IPS-18c (cell line): Measurements from ENCODE around the gene TAS1R3.

Source experiments
- H3K4me3 ChIP-seq: 2 replicates; pipeline ENCODE4 v1.7.0; 2013; ENCODE audit warnings: low read depth, mild to moderate bottlenecking, low read length, moderate library complexity; ENCODE audit not compliant: insufficient read depth
- H3K9me3 ChIP-seq: one replicate; pipeline ENCODE4 v1.6.1; 2013; ENCODE audit warnings: mild to moderate bottlenecking, low read length, moderate library complexity; ENCODE audit not compliant: control insufficient read depth, insufficient read depth

TAS1R3 gene

DNA sequence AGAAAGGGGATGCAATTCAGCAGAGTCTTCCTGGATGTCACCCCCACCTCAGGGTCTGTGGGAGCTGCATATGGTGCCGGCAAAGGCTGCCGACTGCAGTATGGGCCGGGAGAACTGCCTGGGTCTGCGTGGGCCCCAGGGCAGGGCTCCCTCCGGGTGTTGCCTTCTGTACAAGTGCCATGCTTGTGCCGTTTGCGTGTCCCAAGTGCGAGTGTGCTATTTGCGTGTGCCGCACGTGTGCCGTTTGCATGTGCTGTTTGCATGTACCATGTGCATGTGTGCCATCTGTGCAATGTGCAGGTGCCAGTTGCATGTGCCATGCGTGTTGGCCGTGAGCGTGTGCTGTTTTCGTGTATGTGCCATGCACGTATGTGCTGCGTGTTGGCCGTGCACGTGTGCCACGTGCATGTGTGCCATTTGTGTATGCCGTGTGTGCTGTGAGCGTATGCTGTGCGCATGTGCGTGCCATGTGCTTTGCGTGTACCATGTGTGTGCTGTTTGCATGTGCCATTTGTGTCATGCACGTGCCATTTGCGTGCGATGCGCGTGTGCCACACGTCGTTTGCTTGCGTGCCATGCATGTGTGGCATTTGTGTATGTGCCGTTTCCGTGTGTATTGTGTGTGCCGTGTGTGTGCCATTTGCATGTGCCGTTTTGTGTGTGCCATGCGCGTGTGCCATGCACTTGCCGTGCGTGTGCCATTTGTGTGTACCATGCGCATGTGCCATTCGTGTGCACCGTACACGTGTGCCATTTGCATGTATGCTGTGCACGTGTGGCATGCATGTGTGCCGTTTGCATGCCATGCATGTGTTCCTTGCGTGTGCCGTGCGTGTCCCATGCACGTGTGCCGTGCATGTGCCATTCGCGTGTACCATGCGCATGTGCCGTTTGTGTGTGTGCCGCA, 1.5 kb upstream of the TAS1R3 start:
- Histone ChIP-seq H3K4me3 (no peak overlapping the region), H3K9me3 (no peaks in the 10 kb centered on the region)

DNA sequence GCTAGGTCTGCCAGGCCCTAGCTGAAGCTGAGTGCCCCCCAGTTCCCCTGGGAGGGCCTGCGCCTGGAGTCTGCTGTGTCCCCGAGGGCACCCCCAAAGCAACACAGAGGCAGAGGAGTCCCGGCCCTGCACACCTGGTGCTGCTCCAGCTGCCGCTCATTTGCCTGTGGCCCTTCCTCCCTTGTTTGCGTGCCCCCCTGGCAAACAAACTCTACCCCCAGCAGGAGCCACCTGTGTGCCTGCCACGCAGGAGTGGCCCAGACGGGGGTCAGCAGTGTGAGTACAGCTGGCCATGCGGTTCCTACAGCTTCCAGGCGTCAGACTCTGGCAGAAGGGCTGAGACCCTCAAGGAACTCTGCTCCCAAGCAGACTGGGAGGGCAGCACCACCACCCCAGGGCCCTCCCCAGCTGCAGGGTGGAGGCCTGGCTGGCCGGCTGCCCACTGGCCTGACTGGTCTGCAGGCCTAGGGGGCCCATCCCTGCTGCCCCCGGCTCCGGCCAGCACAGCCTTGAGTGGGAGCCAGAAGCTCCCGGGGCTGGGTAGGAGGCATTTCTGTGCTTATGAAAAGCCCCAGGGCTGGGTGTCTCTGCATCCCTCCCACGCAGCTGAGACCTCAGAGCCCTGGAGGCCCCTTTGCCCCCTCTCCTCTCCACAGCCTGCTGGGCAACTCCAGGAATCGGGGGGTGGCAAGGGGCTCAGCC, 563 bp upstream of the TAS1R3 start:
- no peaks in the 10 kb centered on the region for H3K9me3 ChIP-seq

DNA sequence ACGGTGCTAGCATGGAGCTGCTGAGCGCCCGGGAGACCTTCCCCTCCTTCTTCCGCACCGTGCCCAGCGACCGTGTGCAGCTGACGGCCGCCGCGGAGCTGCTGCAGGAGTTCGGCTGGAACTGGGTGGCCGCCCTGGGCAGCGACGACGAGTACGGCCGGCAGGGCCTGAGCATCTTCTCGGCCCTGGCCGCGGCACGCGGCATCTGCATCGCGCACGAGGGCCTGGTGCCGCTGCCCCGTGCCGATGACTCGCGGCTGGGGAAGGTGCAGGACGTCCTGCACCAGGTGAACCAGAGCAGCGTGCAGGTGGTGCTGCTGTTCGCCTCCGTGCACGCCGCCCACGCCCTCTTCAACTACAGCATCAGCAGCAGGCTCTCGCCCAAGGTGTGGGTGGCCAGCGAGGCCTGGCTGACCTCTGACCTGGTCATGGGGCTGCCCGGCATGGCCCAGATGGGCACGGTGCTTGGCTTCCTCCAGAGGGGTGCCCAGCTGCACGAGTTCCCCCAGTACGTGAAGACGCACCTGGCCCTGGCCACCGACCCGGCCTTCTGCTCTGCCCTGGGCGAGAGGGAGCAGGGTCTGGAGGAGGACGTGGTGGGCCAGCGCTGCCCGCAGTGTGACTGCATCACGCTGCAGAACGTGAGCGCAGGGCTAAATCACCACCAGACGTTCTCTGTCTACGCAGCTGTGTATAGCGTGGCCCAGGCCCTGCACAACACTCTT, 1.1 kb downstream of the TAS1R3 start:
- Histone ChIP-seq H3K4me3 (no peak overlapping the region), H3K9me3 (no peaks in the 10 kb centered on the region)

More for the DNA sequence above, 563 bp upstream of the TAS1R3 start:
- no peak overlapping the region for H3K4me3 ChIP-seq

DNA sequence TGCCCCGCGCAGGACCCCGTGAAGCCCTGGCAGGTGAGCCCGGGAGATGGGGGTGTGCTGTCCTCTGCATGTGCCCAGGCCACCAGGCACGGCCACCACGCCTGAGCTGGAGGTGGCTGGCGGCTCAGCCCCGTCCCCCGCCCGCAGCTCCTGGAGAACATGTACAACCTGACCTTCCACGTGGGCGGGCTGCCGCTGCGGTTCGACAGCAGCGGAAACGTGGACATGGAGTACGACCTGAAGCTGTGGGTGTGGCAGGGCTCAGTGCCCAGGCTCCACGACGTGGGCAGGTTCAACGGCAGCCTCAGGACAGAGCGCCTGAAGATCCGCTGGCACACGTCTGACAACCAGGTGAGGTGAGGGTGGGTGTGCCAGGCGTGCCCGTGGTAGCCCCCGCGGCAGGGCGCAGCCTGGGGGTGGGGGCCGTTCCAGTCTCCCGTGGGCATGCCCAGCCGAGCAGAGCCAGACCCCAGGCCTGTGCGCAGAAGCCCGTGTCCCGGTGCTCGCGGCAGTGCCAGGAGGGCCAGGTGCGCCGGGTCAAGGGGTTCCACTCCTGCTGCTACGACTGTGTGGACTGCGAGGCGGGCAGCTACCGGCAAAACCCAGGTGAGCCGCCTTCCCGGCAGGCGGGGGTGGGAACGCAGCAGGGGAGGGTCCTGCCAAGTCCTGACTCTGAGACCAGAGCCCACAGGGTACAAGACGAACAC, 1.8 kb downstream of the TAS1R3 start:
- H3K9me3 ChIP-seq = no peaks in the 10 kb centered on the region
- no peak overlapping the region for H3K4me3 ChIP-seq

DNA sequence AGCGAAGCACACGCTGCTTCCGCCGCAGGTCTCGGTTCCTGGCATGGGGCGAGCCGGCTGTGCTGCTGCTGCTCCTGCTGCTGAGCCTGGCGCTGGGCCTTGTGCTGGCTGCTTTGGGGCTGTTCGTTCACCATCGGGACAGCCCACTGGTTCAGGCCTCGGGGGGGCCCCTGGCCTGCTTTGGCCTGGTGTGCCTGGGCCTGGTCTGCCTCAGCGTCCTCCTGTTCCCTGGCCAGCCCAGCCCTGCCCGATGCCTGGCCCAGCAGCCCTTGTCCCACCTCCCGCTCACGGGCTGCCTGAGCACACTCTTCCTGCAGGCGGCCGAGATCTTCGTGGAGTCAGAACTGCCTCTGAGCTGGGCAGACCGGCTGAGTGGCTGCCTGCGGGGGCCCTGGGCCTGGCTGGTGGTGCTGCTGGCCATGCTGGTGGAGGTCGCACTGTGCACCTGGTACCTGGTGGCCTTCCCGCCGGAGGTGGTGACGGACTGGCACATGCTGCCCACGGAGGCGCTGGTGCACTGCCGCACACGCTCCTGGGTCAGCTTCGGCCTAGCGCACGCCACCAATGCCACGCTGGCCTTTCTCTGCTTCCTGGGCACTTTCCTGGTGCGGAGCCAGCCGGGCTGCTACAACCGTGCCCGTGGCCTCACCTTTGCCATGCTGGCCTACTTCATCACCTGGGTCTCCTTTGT, 2.6 kb downstream of the TAS1R3 start:
- Histone ChIP-seq H3K4me3 (no peak overlapping the region), H3K9me3 (no peaks in the 10 kb centered on the region)

DNA sequence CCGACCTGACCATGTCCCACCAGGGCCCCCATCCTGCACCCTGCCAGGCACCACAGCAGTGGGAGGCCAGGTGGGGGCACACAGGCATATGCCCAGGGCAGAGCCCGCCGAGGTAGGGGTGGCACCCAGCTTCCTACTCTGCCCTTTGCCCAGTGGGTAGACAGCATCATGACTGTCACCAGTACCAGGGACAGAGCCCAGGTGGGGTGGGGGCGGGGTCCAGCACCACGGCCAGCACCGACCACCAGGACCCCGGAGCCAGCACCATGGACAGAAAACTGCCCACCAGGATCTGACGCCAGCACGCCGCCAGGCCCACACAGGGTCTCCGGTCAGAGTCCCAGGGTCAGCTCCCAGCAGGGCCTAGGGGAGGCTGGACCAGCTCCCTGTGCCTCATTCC, 3.8 kb downstream of the TAS1R3 start:
- H3K9me3 ChIP-seq = no peaks in the 10 kb centered on the region
- no peak overlapping the region for H3K4me3 ChIP-seq

DNA sequence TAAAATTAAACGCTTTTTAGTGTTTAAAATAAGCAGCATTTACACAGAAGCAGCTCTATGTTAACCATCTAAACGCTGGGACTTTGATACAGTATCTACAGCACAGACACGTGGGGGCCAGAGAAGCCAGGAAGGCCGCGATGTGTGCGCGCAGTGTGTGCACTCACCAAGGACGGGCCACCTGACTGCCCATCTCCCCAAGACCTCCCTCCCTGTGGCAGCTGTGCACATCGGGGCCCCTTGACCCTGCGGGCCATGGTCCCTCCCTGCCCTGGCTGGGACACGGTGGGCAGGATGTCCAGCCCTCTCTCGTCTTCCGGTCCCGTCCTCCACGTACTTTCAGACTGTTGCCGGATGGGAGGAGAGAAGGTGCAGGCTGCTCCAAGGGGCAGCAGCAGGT, 4.2 kb downstream of the TAS1R3 start:
- H3K9me3 ChIP-seq = no peaks in the 10 kb centered on the region
- H3K4me3 ChIP-seq = no peak overlapping the region

DNA sequence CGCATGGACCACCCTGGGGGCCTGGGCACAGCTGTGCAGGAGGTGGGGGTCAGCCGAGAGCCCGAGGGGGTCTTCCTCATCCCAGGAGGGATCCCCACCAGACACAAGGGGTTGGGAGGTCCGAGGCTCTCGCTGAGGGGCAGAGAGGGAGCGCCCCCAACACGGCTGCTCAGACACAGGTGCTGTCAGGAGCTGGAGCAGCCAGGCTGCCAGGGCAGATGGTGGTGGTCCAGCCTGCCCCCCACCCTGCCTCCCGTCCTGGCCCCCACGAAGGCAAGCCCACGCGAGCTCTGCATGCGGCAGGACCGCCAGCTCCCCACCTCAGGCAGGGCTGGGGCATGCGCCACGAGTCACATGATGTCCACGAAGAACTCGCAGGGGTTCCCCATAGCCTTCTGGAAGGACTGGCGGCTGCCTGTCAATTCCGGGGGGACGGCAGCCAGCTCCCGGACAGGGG, 4.7 kb downstream of the TAS1R3 start:
- H3K9me3 ChIP-seq = no peaks in the 10 kb centered on the region
- H3K4me3 ChIP-seq = no peak overlapping the region

DNA sequence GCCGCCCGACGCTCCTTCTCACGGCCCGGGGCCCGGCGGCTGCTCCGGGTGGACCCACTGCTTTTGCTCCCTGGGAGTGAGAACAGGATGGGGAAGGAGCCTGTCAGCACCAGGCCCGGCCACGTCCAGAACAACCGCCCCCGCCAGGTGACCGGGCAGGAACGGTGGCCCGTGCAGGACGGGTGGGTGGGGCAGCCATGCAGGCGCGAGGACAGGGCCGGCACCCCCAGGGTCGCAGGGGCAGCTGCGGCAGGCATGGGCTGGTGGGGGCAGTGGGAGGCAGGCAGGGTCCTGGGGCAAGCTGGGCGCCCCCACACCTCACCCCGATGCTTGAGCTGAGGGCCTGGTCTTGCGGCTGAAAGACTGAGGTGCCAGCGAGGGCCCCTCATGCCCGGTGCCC, 5.4 kb downstream of the TAS1R3 start:
- no peaks in the 10 kb centered on the region for H3K9me3 ChIP-seq
- no peak overlapping the region for H3K4me3 ChIP-seq

DNA sequence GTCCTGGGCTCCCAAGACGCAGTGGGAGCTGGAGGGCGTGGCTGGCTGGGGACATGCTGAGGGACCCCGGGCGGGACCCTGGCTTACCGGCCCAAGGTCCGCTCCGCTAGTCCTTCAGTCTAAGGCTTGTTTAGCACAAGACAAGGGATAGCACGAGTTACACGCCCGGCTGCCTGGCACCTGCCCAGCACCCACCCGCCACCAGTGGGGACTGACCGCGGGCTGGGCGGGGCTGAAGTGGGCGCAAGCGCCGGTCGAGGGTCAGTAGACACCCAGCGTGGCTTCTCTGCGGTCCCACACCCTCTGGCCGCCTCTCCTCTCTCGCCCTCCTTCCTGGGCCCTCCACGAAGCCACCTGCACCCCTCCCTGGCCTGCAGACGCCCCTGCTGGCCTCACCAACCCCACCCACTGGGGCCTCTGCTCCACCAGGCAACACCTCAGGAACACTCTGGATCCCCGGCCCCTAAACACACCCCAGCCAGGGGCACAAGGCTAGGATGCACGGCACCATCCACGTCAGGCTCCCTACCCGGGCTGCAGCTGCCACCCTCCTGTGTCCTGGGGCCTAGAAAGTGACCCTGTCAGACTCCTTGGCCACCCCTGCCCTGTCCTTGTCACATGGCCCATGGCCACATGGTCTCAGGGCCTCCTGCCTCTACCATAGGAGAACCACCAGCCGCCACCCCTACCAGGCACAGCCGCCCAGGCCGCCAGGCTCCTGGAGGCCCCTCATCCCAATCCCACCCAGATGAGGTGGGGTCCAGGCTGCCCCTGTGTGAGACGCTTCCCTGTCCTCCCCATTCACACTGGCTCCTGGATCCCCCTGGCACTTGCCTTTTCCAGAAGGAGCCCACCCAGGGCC, 6.1 kb downstream of the TAS1R3 start:
- Histone ChIP-seq H3K9me3 (no peaks in the 10 kb centered on the region), H3K4me3 (no peak overlapping the region)

DNA sequence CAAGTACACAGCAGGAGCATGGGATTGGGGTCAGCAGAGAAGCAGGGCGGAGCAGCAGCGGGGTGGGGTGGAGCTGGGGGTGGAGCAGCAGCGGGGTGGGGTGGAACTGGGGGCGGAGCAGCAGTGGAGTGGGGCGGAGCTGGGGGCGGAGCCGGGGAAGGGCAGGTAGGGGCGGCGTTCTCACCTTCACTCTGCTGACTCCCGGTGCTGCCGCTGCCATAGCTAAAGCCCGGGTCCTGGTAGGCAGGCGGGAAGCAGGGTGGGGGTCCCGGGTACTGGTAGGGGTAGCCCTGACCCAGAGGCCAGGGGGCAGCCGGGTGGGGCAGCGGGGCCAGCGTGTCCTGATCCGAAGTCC, 6.7 kb downstream of the TAS1R3 start:
- H3K9me3 ChIP-seq = no peaks in the 10 kb centered on the region
- no peak overlapping the region for H3K4me3 ChIP-seq

DNA sequence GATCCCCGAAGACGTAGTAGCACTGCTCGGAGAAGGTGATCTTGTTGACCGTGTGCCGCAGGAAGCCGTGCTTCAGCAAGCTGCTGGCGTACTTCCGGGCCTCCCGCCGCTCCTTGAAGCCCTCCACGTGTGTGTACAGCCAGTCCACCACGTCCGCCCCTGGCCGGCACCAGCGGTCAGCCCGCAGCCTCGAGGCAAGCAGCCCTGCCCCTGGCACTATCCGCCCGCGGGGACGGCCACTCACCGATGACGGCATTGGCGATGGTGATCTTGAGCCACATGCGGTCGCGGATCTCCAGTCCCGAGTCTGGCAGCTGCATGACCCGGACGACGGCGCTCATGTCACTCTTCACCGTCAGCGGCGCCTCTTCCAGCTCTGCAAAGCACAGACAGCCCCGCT, 7.2 kb downstream of the TAS1R3 start:
- H3K4me3 ChIP-seq = no peak overlapping the region
- no peaks in the 10 kb centered on the region for H3K9me3 ChIP-seq

DNA sequence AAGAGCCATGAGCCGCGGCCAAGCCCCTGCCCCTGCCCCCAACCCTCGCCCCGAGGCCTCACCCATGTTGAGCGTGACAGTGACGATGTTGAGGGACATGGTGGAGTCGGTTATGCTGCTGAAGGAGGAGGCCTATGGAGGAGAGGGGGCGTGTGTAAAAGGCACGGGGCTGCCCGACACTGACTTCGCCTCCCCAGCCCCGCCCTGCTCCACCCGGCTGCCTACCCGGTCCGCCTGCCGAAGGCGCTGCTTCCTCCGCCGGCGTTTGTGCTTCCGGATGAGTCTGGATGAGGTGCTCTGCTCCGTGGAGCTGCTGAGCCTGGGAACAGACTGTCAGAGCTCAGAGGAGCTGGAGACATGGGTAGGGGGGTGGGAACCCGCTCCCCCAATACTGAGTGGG, 9.1 kb downstream of the TAS1R3 start:
- H3K9me3 ChIP-seq = no peaks in the 10 kb centered on the region

DNA sequence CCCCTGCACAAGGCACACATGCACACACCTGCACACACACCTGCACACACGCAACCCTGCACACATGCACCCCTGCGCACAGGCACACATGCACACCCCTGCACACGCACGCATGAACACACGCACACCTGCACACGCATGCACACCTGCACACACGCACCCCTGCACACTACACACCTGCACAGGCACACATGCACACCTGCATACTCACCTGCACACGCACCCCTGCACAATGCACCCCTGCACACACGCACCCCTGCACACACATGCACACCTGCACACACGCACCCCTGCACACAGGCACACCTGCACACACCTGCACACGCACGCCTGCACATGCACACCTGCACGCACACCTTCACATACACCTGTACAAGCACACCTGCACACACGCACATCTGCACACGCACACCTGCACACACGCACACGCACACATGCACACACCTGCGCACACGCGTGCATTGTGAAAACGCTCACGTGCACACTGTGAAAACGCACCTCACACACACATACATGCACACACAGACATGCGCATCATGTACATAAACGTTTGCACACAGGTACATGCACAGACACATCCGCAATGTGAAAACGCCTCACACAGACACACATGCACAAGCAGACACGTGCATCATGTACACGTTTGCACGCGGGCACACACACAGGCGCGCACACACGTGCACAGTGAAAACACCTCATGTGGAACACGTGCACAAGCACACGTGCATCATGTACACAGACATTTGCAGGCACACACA, 9.9 kb downstream of the TAS1R3 start:
- H3K9me3 ChIP-seq = no peaks in the 10 kb centered on the region
- no peak overlapping the region for H3K4me3 ChIP-seq

More for the DNA sequence above, 9.1 kb downstream of the TAS1R3 start:
- H3K4me3 ChIP-seq = no peak overlapping the region

DNA sequence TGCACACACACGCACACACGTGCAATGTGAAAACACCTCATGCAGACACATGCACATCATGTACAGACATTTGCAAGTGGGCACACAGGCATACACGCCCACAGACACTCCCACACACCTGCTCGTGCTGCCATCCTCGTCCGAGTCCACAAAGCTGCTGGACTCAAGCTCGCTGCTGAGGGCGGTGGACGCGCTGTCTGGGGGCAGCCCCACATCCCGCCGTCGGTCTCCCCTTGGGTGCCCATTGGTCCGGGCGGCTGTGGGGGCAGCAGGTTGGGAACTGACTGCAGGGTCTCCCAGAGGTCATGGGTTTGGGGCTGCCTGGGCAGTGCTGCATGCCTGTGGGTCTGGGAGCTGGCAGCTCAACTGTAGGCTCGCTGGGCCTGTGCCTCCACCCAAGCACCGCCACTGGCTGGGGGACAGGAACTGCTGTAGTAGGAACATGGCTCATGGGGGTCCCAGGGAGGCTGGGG, 10.5 kb downstream of the TAS1R3 start:
- no peak overlapping the region for H3K4me3 ChIP-seq
- no peaks in the 10 kb centered on the region for H3K9me3 ChIP-seq
